HepG2 (cell line): ENCODE results near the gene MAN2B2. TPM values are rescaled to one million over a fixed set of nuclear protein-coding genes. Genes with fewer than 3 reads are reported as not detected.
A peak's percentile ranks its signal among the peaks of the same experiment; 100 is the strongest.

ENCODE experiments used
- ATAC-seq: fragments of 200-7000 bp; cut with Tn5 transposase; 3 replicates; pipeline ENCODE4 v1.9.1; 2020; ENCODE audit warnings: mild to moderate bottlenecking, moderate library complexity
- BruUV-seq: library from RNA; stranded (reverse); fragments of 400-500 nt; replicated peaks from 2 replicates; lab custom pipeline; 2021; lab: Mats Ljungman, UMichigan
- CTCF ChIA-PET: fragments of 300-600 bp; formaldehyde crosslinking; extraction: SDS; loops from one replicate; lab custom pipeline; 2021; ENCODE audit warnings: low total read pairs, inconsistent platforms, low intra/inter-chr PET ratio; lab: Yijun Ruan, JAX
- POLR2A ChIA-PET: fragments of 350-600 bp; sonication (Branson Sonifier 250); formaldehyde crosslinking; loops from one replicate; lab custom pipeline; 2020; ENCODE audit warnings: antibody characterized with exemption, inconsistent platforms; lab: Yijun Ruan, JAX
- DNase-seq: peaks from one replicate; pipeline ENCODE4 v3.0.0-alpha.2; 2015; ENCODE audit warnings: low spot score
- FAIRE-seq: peaks from 3 replicates; lab custom pipeline; 2011; peaks lifted over from hg19 to GRCh38; lab: Jason Lieb, UNC
- H2AFZ ChIP-seq: one replicate; pipeline ENCODE4 v1.6.1; 2011; ENCODE audit warnings: low read length, inconsistent platforms
- H3K27ac ChIP-seq: fragments of 300-600 bp; 3 replicates; pipeline ENCODE4 v1.8.0; 2011; ENCODE audit warnings: mixed run types, mild to moderate bottlenecking, mixed read lengths, low read length, inconsistent platforms; ENCODE audit not compliant: insufficient read depth; ENCODE audit errors: extremely low read length
- H3K27me3 ChIP-seq, 2 experiments: fragments of 200-600 bp in 1 of 2; 2 replicates in 1 of 2; 3 replicates in 1 of 2; pipeline versions ENCODE4 v1.6.0 to v1.8.0; 2011; ENCODE audit warnings: low read length in 2 of 2, mild to moderate bottlenecking in 2 of 2, moderate library complexity in 2 of 2, inconsistent platforms in 1 of 2; ENCODE audit not compliant: insufficient read depth in 2 of 2, control insufficient read depth in 1 of 2
- H3K36me3 ChIP-seq, 2 experiments: fragments of 200-600 bp in 1 of 2; replicated peaks in 1 of 2; 2 replicates in 1 of 2; 3 replicates in 1 of 2; pipeline versions ENCODE4 v1.5.1 to v1.8.0; 2011; ENCODE audit warnings: low read length in 2 of 2, inconsistent platforms in 1 of 2; ENCODE audit not compliant: insufficient read depth in 2 of 2, control insufficient read depth in 1 of 2
- H3K4me1 ChIP-seq: 2 replicates; pipeline ENCODE4 v1.5.1; 2012; ENCODE audit warnings: low read length, inconsistent platforms; ENCODE audit not compliant: insufficient read depth
- H3K4me2 ChIP-seq: 2 replicates; pipeline ENCODE4 v1.6.0; 2011; ENCODE audit warnings: low read depth, low read length, inconsistent platforms
- H3K4me3 ChIP-seq, 3 experiments: fragments of 200-600 bp in 1 of 3; sonication (generic), shearing (Covaris generic) in 1 of 3; replicated peaks in 1 of 3; 2 replicates each; pipeline ENCODE4 v1.5.1; 2011 to 2016; ENCODE audit warnings: low read length in 3 of 3, inconsistent platforms in 2 of 3, low read depth in 2 of 3, mild to moderate bottlenecking in 2 of 3, control low read depth in 1 of 3, mixed read lengths in 1 of 3; ENCODE audit not compliant: insufficient read depth in 1 of 3
- H3K79me2 ChIP-seq: one replicate; pipeline ENCODE4 v1.6.1; 2011; ENCODE audit warnings: low read length, inconsistent platforms; ENCODE audit not compliant: insufficient read depth
- H3K9ac ChIP-seq: 2 replicates; pipeline ENCODE4 v1.6.0; 2011; ENCODE audit warnings: mild to moderate bottlenecking, low read depth, low read length, inconsistent platforms; ENCODE audit not compliant: insufficient read depth
- H3K9me3 ChIP-seq: 2 replicates; pipeline ENCODE4 v1.5.1; 2012; ENCODE audit warnings: mild to moderate bottlenecking, low read length
- H4K20me1 ChIP-seq: 2 replicates; pipeline ENCODE4 v1.6.0; 2011; ENCODE audit warnings: inconsistent platforms, mild to moderate bottlenecking, low read length, moderate library complexity; ENCODE audit not compliant: insufficient read depth
- ZBTB20 ChIP-seq: sonication (generic); formaldehyde crosslinking; IDR thresholded peaks from 2 replicates; pipeline ENCODE4 v1.8.1; 2023; ENCODE audit warnings: missing genetic modification reagents, low read depth, mild to moderate bottlenecking, borderline replicate concordance
- ZBTB33 ChIP-seq: sonication (generic); formaldehyde crosslinking; IDR thresholded peaks from 2 replicates; pipeline ENCODE4 v1.4.0; 2020; ENCODE audit warnings: missing genetic modification reagents
- ZNF609 ChIP-seq: sonication (generic); formaldehyde crosslinking; IDR thresholded peaks from 2 replicates; pipeline ENCODE4 v1.4.0; 2020; ENCODE audit warnings: mild to moderate bottlenecking, missing genetic modification reagents, borderline replicate concordance
- WGBS: methylation state at CpG from one replicate; pipeline ENCODE4 v1.1.6; 2017; ENCODE audit warnings: low lambda C conversion rate; 5-methylcytosine and 5-hydroxymethylcytosine counted together
- in situ Hi-C: cut with HindIII; loops from 2 replicates; pipeline ENCODE4 v1.10.0; 2017; ENCODE audit warnings: low pct_unique_long_range_greater_than_20kb; ENCODE audit not compliant: extremely low pct_ligation_motif_present
- intact Hi-C: fragments of 100-400 bp; cut with micrococcal nuclease; formaldehyde crosslinking; loops from one replicate; pipeline ENCODE4 v1.10.0; 2022; ENCODE audit not compliant: unreplicated experiment
- polyA plus RNA-seq, 8 experiments: library from polyadenylated mRNA; depleted of rRNA in 3 of 8; stranded (reverse) in 7 of 8; unstranded in 1 of 8; fragments of >200 nt; fragmentation: Illumina TruSeq in 4 of 8; extraction: Trizol in 4 of 8; gene quantifications; 2 replicates each; pipeline versions ENCODE4 v1.2.1 to v1.2.3, GENCODE V29; 2011 to 2016; ENCODE audit warnings: low read depth in 4 of 8, missing spikeins in 1 of 8, mixed read lengths in 1 of 8; ENCODE audit not compliant: insufficient read depth in 1 of 8
- total RNA-seq, 5 experiments: library from RNA; depleted of rRNA; stranded (reverse); fragments of >200 nt; fragmentation: Illumina TruSeq; extraction: Trizol; gene quantifications; 2 replicates each; pipeline ENCODE4 v1.2.3, GENCODE V29; 2016; ENCODE audit warnings: low read depth in 1 of 5

The MAN2B2 gene
- total and polyA plus RNA-seq, 2 of the 13 experiments (the other 11 are each of a cell fraction or from before 2014, with no cell fraction given), result 4.8 to 5.4 TPM

GRCh38 chr4:6594341-6594740 lies 19.4 kb downstream of the MAN2B2 start (continued):
- no peak for TF ChIP-seq ZBTB20 (CRISPR knock-in tag)

GRCh38 chr4:6594826-6595355 lies 19.9 kb downstream of the MAN2B2 start:
- ATAC-seq (no peak), FAIRE-seq (no peak), DNase-seq (no peak)
- Histone ChIP-seq H3K27ac (no peak overlapping the region), H4K20me1 (no peaks in the 10 kb centered on the region), H3K9ac (no peak overlapping the region), H3K27me3 (no peaks in the 10 kb centered on the region), H3K4me3 (no peak overlapping the region), H3K4me2 (no peak overlapping the region), H3K36me3 (no peaks in the 10 kb centered on the region; a peak in 2 of 5 replicates), H2AFZ (no peak overlapping the region), H3K9me3 (no peaks in the 10 kb centered on the region), H3K4me1 (no peaks in the 10 kb centered on the region), H3K79me2 (no peaks in the 10 kb centered on the region)
- WGBS, result 89% methylated on average over 4 of the region's 7 CpGs
- in situ Hi-C loops, result no loop called here
- ChIA-PET POLR2A (no interaction called here), CTCF (no interaction called here)
- intact Hi-C loops, result no loop called here
- TF ChIP-seq ZNF609 (no peak), ZBTB33 (peak; percentile 79)
- BruUV-seq, result no TSS peak
